OCI-LY7 (cell line): Measurements from ENCODE around the gene SNX12. TPM values are rescaled to one million over a fixed set of nuclear protein-coding genes. Genes with fewer than 3 reads are reported as not detected.

Experiments used
- BruUV-seq: library from RNA; stranded (reverse); fragments of 400-500 nt; replicated peaks from 2 replicates; lab custom pipeline; 2021; lab: Mats Ljungman, UMichigan
- CTCF ChIA-PET: fragments of 300-600 bp; sonication (Branson Sonifier 250); formaldehyde crosslinking; loops from one replicate; lab custom pipeline; 2022; ENCODE audit warnings: antibody characterized with exemption; ENCODE audit not compliant: unreplicated experiment; lab: Charles Lee
- POLR2A ChIA-PET: fragments of 300-600 bp; sonication (Branson Sonifier 250); formaldehyde crosslinking; loops from one replicate; lab custom pipeline; 2022; ENCODE audit warnings: antibody characterized with exemption; lab: Charles Lee
- DNase-seq: peaks from one replicate; pipeline ENCODE4 v3.0.0-alpha.2; 2015; ENCODE audit warnings: low spot score
- H2AFZ ChIP-seq: fragments of 200-600 bp; sonication (generic), shearing (Covaris generic); 2 replicates; pipeline ENCODE4 v1.6.1; 2014; ENCODE audit warnings: mild to moderate bottlenecking, antibody characterized with exemption, low read length, moderate library complexity
- H3K27ac ChIP-seq: fragments of 200-600 bp; sonication (generic); 2 replicates; pipeline ENCODE4 v1.5.1; 2014; ENCODE audit warnings: mixed run types, low read depth, mild to moderate bottlenecking, moderate library complexity, low read length, inconsistent platforms; ENCODE audit not compliant: poor library complexity, severe bottlenecking
- H3K36me3 ChIP-seq: fragments of 200-600 bp; sonication (generic); 2 replicates; pipeline ENCODE4 v1.6.1; 2014; ENCODE audit warnings: mild to moderate bottlenecking, antibody characterized with exemption, low read length, moderate library complexity, mixed read lengths; ENCODE audit not compliant: insufficient read depth
- H3K4me1 ChIP-seq: fragments of 200-600 bp; sonication (generic); 2 replicates; pipeline ENCODE4 v1.5.1; 2014; ENCODE audit warnings: mild to moderate bottlenecking, low read length; ENCODE audit not compliant: insufficient read depth, poor library complexity, severe bottlenecking
- H3K4me2 ChIP-seq: fragments of 200-600 bp; sonication (generic); 2 replicates; pipeline ENCODE4 v1.6.1; 2014; ENCODE audit warnings: mild to moderate bottlenecking, low read length
- H3K4me3 ChIP-seq: fragments of 200-600 bp; sonication (generic); 2 replicates; pipeline ENCODE4 v1.5.1; 2014; ENCODE audit warnings: mild to moderate bottlenecking, low read depth, low read length; ENCODE audit not compliant: poor library complexity, severe bottlenecking
- H3K79me2 ChIP-seq: fragments of 200-600 bp; sonication (generic); 2 replicates; pipeline ENCODE4 v1.6.1; 2016; ENCODE audit warnings: low read depth, mild to moderate bottlenecking, low read length, moderate library complexity, mixed read lengths; ENCODE audit not compliant: insufficient read depth
- H3K9me2 ChIP-seq: fragments of 200-600 bp; sonication (generic); 2 replicates; pipeline ENCODE4 v1.6.1; 2016; ENCODE audit warnings: mild to moderate bottlenecking, low read length, mixed read lengths; ENCODE audit not compliant: insufficient read depth
- H3K9me3 ChIP-seq: fragments of 200-600 bp; sonication (generic); 2 replicates; pipeline ENCODE4 v1.6.1; 2014; ENCODE audit warnings: mild to moderate bottlenecking, mixed run types, low read length, mixed read lengths
- H4K20me1 ChIP-seq: fragments of 200-600 bp; sonication (generic); 2 replicates; pipeline ENCODE4 v1.6.1; 2014; ENCODE audit warnings: mild to moderate bottlenecking, antibody characterized with exemption, low read length, moderate library complexity, mixed read lengths; ENCODE audit not compliant: insufficient read depth
- EZH2phosphoT487 ChIP-seq: fragments of 200-600 bp; sonication (generic); IDR thresholded peaks from 2 replicates; pipeline ENCODE4 v1.6.1; 2018; ENCODE audit warnings: low read depth, borderline replicate concordance, mild to moderate bottlenecking, mixed run types, antibody characterized with exemption, low read length, moderate library complexity, mixed read lengths
- intact Hi-C: fragments of 100-400 bp; cut with micrococcal nuclease; formaldehyde crosslinking; loops from one replicate; pipeline ENCODE4 v1.10.0; 2022; ENCODE audit not compliant: unreplicated experiment
- total RNA-seq, 2 experiments: library from RNA; depleted of rRNA in 1 of 2; stranded (reverse); fragments of >200 nt in 1 of 2; shearing (Covaris generic) in 1 of 2; gene quantifications; 2 replicates each; pipeline ENCODE4 v1.2.3, GENCODE V29; 2014 to 2022
- TF ChIP-seq, protein P1 (sequence below): fragments of 200-600 bp; sonication (generic); conservative IDR thresholded peaks from 2 replicates; pipeline ENCODE4 v1.5.1; 2014; ENCODE audit warnings: mild to moderate bottlenecking, antibody characterized with exemption, low read length, moderate library complexity, mixed read lengths

Gene SNX12
- total RNA-seq, 2 experiments from 2014 or later = 24.8 to 28.7 TPM

DNA sequence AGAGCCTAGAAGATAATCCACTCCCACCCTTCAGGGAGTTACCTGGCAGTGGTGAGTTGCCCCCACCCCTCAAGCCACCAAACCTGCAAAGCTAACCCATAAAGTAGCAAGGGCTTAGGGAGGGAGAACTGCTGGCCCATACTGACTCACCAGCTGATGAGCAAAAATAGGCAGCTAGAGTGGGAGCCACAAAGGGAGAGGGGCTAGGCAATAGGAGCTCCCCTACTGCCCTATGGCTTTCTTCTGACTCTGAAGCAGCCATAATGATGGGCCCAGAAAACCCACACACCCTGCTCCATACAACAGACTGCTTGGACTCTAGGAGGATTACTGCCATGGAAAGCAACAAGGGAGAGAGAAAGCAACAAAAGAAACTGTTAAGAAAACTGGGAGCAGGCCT, 8.0 kb downstream of the SNX12 start:
- no peak for DNase-seq
- BruUV-seq = no TSS peak
- Histone ChIP-seq H3K27ac (no peak overlapping the region), H3K9me3 (no peaks in the 10 kb centered on the region), H3K4me2 (no peak overlapping the region), H3K4me1 (no peaks in the 10 kb centered on the region), H3K9me2 (no peaks in the 10 kb centered on the region), H2AFZ (no peak overlapping the region), H3K4me3 (no peak overlapping the region), H3K36me3 (peaks cover 21% of the 10 kb centered on the region), H4K20me1 (no peaks in the 10 kb centered on the region), H3K79me2 (no peaks in the 10 kb centered on the region)
- intact Hi-C loops = no loop called here
- ChIA-PET POLR2A (interaction anchor here (0.6 kb wide), 1 partner anchor 1796 kb away, joined by 3 read pairs; no protein-coding TSS in a partner anchor), CTCF (no interaction called here)
- no peak for TF ChIP-seq EZH2phosphoT487

DNA sequence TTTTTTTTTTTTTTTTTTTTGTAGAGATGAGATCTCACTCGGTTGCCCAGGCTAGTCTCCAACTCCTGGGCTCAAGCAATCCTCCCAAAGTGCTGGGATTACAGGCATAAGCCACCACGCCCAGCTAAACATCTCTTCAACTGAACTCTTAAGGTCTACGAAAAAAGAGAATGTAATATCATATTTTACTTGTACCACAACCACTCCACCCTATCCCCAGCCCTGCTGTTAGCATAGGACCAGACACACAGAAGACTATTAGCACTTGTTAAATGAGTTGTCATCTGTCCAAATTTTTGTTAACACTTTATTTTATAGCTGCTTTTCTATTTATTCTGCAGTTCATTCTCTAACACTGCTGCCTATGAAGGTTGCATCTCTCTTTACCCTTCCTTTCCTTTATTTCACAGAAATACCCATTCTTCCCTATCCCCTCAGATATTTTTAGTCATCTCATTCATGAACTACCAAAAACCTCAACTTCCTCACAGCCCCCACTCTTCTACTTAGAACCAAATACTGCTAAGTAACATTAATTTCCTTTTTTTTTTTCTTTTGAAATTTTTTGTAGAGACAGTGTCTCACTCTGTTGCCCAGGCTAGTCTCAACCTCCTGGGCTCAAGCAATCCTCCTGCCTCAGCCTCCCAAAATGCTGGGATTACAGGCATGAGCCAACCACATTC, 10.1 kb downstream of the SNX12 start:
- TF ChIP-seq, protein P1, sequence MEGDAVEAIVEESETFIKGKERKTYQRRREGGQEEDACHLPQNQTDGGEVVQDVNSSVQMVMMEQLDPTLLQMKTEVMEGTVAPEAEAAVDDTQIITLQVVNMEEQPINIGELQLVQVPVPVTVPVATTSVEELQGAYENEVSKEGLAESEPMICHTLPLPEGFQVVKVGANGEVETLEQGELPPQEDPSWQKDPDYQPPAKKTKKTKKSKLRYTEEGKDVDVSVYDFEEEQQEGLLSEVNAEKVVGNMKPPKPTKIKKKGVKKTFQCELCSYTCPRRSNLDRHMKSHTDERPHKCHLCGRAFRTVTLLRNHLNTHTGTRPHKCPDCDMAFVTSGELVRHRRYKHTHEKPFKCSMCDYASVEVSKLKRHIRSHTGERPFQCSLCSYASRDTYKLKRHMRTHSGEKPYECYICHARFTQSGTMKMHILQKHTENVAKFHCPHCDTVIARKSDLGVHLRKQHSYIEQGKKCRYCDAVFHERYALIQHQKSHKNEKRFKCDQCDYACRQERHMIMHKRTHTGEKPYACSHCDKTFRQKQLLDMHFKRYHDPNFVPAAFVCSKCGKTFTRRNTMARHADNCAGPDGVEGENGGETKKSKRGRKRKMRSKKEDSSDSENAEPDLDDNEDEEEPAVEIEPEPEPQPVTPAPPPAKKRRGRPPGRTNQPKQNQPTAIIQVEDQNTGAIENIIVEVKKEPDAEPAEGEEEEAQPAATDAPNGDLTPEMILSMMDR = no peak
- TF ChIP-seq EZH2phosphoT487 = no peak

GRCh38 chrX:71056867-71057266, 11.3 kb downstream of the SNX12 start:
- Histone ChIP-seq H3K27ac (no peak overlapping the region), H3K4me2 (no peak overlapping the region)
- POLR2A ChIA-PET = no interaction called here

More for the DNA sequence above, 10.1 kb downstream of the SNX12 start:
- no peak overlapping the region for H3K4me2 ChIP-seq
- no peaks in the 10 kb centered on the region for H3K9me2 ChIP-seq
- no peaks in the 10 kb centered on the region for H4K20me1 ChIP-seq
- no peaks in the 10 kb centered on the region for H3K9me3 ChIP-seq
- intact Hi-C loops = no loop called here
- CTCF ChIA-PET = no interaction called here
- POLR2A ChIA-PET = interaction anchor here (0.6 to 0.8 kb wide), 2 partner anchors 10 to 590 kb away, joined by 3 read pairs; partner anchors contain the start of gene SNX12
- peaks cover 21% of the 10 kb centered on the region for H3K36me3 ChIP-seq
- H3K79me2 ChIP-seq = no peaks in the 10 kb centered on the region
- no peak for DNase-seq
- no peak overlapping the region for H2AFZ ChIP-seq
- no peak overlapping the region for H3K4me3 ChIP-seq
- BruUV-seq = no TSS peak
- H3K27ac ChIP-seq = no peak overlapping the region
- no peaks in the 10 kb centered on the region for H3K4me1 ChIP-seq

More at GRCh38 chrX:71056867-71057266, 11.3 kb downstream of the SNX12 start:
- TF ChIP-seq EZH2phosphoT487 = no peak
- TF ChIP-seq, protein P1 = no peak
- Histone ChIP-seq H3K36me3 (peaks cover 17% of the 10 kb centered on the region), H4K20me1 (no peaks in the 10 kb centered on the region), H2AFZ (no peak overlapping the region), H3K4me1 (no peaks in the 10 kb centered on the region), H3K9me2 (no peaks in the 10 kb centered on the region), H3K9me3 (no peaks in the 10 kb centered on the region), H3K4me3 (no peak overlapping the region), H3K79me2 (no peaks in the 10 kb centered on the region)
- BruUV-seq = no TSS peak
- no peak for DNase-seq
- CTCF ChIA-PET = no interaction called here
- intact Hi-C loops = no loop called here
